Astrocyte of the spinal cord (primary cell): Measurements from ENCODE around the gene LRRC42.

ENCODE experiments used
- DNase-seq: peaks from one replicate; pipeline ENCODE4 v3.0.0; 2011; ENCODE audit warnings: low read depth, low spot score
- H3K4me3 ChIP-seq: 2 replicates; pipeline ENCODE4 v1.5.1; 2011; ENCODE audit warnings: low read depth, mild to moderate bottlenecking, low read length, moderate library complexity
- in situ Hi-C: cut with HindIII; loops from 2 replicates; pipeline ENCODE4 v1.10.0; 2017; ENCODE audit warnings: low sequenced_read_pairs
- TF ChIP-seq, protein P1 (sequence below): IDR thresholded peaks from 2 replicates; pipeline ENCODE4 v1.5.1; 2012; ENCODE audit warnings: low read depth, mild to moderate bottlenecking, low read length, inconsistent platforms

LRRC42 gene

DNA sequence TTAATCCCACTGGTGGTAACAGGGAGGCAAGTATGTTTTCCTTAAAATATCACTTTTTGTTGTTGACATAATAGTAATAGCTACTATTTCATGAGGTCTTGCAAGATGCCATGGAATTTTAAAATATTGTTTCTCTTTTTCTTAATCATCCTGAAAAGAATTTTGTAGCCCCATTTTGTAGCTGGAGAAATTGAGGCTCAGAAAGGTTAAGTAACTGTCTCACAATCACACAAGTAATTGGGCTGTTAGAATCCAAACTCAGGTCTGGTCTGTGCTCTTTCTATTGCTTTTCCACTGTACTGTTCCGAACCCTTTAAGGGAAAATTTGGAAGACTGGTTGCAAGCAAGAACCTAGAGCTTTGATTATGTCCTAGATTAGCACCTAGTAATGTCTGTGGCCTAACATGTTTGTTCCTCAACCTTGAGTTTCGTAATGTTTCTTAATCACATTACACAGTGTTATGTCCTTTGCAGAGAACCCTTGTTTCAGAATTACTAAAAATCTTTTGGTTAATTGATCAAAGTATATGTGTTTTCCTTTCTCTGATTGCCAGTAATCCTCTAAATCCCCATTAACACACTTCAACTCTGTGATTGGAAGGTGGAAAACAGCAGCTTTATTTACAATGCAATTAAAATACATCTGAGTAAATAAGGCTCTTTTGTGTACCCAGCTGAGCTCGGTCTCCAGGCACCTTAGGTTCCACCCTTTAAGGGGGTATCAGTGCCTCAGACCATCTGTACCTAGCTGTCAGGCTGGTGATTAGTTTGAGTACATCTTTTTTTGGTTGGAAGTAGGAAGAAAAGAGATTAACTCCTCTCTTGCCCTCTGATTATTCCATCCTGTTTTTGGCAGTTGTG is 10.4 kb downstream of the LRRC42 start:
- H3K4me3 ChIP-seq: no peak overlapping the region
- DNase-seq: no peak
- in situ Hi-C loops: no loop called here
- TF ChIP-seq, protein P1, sequence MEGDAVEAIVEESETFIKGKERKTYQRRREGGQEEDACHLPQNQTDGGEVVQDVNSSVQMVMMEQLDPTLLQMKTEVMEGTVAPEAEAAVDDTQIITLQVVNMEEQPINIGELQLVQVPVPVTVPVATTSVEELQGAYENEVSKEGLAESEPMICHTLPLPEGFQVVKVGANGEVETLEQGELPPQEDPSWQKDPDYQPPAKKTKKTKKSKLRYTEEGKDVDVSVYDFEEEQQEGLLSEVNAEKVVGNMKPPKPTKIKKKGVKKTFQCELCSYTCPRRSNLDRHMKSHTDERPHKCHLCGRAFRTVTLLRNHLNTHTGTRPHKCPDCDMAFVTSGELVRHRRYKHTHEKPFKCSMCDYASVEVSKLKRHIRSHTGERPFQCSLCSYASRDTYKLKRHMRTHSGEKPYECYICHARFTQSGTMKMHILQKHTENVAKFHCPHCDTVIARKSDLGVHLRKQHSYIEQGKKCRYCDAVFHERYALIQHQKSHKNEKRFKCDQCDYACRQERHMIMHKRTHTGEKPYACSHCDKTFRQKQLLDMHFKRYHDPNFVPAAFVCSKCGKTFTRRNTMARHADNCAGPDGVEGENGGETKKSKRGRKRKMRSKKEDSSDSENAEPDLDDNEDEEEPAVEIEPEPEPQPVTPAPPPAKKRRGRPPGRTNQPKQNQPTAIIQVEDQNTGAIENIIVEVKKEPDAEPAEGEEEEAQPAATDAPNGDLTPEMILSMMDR: no peak

DNA sequence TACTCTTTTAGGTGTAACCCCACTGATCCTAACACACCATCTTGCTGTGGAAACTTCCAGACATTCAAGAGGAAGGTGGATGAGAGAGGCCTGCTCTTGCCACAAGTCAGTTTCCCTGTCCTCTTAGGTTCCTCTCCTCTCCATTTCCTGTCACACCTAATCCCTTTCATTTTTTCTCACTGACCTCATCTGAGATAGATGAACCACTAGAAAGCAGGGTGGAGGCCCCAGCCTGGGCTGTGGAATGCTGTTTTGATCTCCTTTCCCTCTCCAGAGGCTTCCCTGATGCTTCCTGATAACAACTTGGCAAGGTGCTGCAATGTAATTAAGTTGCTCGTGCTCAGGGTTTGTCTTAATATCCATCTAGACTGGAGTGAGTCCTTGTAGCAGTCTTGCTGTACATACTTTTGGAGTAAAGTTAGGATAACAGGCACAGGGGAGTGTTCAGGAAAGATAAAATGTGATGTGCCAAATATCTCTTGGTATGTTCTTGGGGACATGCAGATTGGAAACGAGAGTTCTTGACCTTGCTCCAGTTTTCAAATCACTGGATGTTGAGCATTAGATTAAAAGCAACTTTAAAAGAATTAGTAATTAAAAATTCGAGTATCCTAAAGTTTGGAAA is 11.2 kb downstream of the LRRC42 start:
- no peak overlapping the region for H3K4me3 ChIP-seq
- TF ChIP-seq, protein P1: no peak
- DNase-seq: peak; percentile 29
- in situ Hi-C loops: no loop called here

DNA sequence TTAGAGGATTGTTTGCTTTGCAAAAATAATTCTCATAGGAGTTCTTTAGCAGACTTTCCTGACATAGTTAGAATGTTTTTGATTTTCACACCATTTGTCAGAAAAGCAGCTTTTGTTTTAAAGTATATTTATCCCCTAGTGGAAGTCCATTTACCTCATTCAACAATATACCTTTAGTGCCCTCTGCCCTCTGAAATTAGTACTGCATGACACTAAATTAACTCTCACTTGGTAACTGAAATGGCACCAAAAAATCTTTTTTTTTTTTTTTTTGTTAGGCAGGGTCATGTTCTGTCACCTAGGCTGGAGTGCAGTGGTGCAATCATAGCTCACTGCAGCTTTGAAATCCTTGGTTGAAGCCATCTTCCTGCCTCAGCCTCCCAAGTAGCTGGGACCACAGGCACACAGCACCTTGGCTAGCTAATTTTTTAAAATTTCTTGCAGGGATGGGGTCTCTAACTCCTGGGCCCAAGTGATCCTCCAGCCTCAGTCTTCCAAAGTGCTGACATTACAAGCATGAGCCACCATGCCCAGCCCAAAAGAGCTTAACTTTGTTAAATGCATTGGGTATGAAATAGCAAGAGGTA is 13.6 kb downstream of the LRRC42 start:
- TF ChIP-seq, protein P1: peak; percentile 32
- DNase-seq: peak; percentile 22
- no peak overlapping the region for H3K4me3 ChIP-seq
- in situ Hi-C loops: no loop called here

DNA sequence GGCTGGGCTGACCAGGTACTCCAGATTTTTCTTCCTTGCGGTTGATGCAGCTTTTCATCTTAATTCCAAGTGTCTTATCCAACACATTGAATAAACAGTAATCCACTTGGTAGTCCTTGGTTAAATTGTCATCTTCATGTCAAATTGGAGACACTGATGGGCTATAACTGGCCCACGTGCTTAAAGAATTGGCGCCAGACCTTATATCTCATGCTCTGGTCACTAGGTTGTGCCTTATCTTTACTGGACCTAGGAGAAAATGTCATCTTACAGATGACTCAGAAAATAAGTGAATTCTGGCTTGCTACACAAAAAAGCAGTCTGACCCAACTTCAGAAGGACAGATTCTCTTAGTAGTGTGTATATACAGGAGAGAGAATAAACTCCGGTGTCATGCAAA is 16.2 kb downstream of the LRRC42 start:
- no peak for DNase-seq
- TF ChIP-seq, protein P1: no peak
- no peak overlapping the region for H3K4me3 ChIP-seq
- in situ Hi-C loops: no loop called here

DNA sequence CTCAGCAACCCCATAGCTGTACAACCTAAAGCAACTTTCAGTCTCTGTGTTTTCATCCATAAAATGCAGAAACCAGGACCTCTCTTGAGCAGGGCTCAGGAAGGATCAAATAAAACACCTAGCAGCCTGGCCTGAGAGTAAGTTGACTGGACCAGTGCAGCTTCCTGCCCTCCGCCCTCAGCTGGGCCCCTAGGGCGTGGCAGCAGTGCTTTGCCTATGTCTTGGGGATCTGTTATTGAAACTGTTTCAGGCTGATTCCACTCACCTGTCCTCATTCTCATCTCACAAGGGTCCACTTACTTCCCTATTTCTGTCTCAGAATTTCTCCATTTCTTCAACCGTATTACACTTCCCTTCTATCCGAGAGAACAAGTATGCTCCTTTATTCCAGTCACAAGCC is 17.3 kb downstream of the LRRC42 start:
- in situ Hi-C loops: no loop called here
- DNase-seq: no peak
- H3K4me3 ChIP-seq: no peak overlapping the region
- TF ChIP-seq, protein P1: no peak

DNA sequence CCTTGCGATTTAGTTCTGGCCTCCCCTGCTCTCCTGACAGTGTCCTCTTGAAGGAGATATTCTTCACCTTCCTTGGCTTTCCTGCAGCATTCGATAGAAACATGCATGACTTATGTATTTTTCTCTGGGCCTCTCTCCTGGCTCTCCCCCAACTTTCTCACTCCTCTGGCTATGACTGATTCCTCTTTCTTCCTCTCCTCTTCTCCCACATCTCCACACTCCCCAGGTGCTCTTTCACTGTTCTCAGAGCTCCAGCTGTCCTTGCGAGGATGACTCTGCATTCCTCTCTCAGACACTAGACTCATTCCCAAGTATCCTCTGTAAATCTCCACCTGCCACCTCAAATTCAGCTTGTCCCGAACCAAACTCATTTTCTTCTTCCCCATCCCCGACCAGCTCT is 18.0 kb downstream of the LRRC42 start:
- H3K4me3 ChIP-seq: no peak overlapping the region
- TF ChIP-seq, protein P1: no peak
- DNase-seq: no peak
- in situ Hi-C loops: no loop called here
